Mammary epithelial cell (primary cell): ENCODE results near the gene RUSC1.
A peak's percentile ranks its signal among the peaks of the same experiment; 100 is the strongest.

Source experiments
- EZH2 ChIP-seq: IDR thresholded peaks from 2 replicates; pipeline ENCODE4 v1.6.1; 2012; ENCODE audit warnings: low read length, inconsistent platforms, borderline replicate concordance
- TF ChIP-seq, protein P1 (sequence below), 2 donors: IDR thresholded peaks in 1 of 2; conservative IDR thresholded peaks in 1 of 2; 2 replicates each; pipeline ENCODE4 v1.5.1; 2011 to 2012; ENCODE audit warnings: inconsistent platforms in 2 of 2, low read length in 2 of 2, mild to moderate bottlenecking in 2 of 2, control low read depth in 1 of 2, low read depth in 1 of 2; ENCODE audit not compliant: insufficient read depth in 1 of 2; ENCODE audit errors: extremely low read depth in 1 of 2

DNA sequence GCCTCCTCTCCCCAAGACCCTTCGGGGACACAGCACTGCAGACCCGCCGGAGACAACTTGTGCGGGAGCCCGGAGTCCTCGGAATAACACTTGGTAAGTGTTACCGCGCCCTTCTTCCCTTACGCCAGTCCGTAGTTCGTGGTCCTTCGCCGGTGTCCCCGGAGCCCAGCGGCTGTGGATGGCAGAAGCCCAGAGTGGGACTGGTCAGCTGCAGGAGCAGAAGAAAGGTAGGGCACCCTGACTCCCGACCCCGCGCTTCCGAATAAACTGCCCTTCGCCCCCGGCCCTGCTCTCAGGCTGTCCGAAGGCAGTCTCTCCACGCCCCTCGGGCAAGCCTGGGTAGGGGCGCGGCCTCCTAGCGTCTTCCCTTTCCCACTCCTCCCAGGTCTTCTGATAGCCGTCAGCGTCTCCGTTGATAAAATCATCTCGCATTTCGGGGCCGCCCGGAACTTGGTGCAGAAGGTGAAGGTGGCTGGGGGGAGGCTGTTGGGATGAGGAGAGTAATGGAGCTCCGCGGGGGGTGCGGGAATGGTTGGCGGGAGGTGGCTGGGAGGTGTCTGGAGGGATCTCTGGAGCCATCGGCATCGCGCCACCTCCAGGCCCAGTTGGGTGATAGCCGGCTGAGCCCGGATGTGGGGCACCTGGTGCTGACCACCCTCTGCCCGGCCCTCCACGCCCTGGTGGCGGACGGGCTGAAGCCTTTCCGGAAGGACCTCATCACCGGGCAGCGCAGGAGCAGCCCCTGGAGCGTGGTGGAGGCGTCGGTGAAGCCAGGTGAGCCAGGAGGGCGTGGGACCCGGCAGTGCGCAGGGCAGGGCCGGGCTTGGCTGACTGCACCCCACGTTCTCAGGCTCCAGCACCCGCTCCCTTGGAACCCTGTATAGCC, 4.3 kb downstream of the RUSC1 start:
- TF ChIP-seq, protein P1, sequence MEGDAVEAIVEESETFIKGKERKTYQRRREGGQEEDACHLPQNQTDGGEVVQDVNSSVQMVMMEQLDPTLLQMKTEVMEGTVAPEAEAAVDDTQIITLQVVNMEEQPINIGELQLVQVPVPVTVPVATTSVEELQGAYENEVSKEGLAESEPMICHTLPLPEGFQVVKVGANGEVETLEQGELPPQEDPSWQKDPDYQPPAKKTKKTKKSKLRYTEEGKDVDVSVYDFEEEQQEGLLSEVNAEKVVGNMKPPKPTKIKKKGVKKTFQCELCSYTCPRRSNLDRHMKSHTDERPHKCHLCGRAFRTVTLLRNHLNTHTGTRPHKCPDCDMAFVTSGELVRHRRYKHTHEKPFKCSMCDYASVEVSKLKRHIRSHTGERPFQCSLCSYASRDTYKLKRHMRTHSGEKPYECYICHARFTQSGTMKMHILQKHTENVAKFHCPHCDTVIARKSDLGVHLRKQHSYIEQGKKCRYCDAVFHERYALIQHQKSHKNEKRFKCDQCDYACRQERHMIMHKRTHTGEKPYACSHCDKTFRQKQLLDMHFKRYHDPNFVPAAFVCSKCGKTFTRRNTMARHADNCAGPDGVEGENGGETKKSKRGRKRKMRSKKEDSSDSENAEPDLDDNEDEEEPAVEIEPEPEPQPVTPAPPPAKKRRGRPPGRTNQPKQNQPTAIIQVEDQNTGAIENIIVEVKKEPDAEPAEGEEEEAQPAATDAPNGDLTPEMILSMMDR (conservative IDR thresholded peaks at IDR 0.05 in 1 of 2, IDR thresholded peaks at IDR 0.05 in 1 of 2; ENCODE audit: extremely low read depth in 1 of 2, insufficient read depth in 1 of 2, low read depth in 1 of 2, low read length in 2 of 2): peak; percentile 27 to 65
- no peak for TF ChIP-seq EZH2
